Keratinocyte (primary cell): ENCODE results near the gene GRIP1. TPM values are rescaled to one million over a fixed set of nuclear protein-coding genes. Genes with fewer than 3 reads are reported as not detected.

Experiments
- DNase-seq: peaks from one replicate; pipeline ENCODE4 v3.0.0-alpha.2; 2011; ENCODE audit warnings: low read depth, missing footprints, low spot score
- FAIRE-seq: peaks from 2 replicates; lab custom pipeline; 2011; peaks lifted over from hg19 to GRCh38; lab: Jason Lieb, UNC
- H2AFZ ChIP-seq: 2 replicates; pipeline ENCODE4 v1.6.0; 2012; ENCODE audit warnings: low read length, control low read depth, inconsistent platforms; ENCODE audit not compliant: control insufficient read depth
- H3K27ac ChIP-seq: 2 replicates; pipeline ENCODE4 v1.5.1; 2011; ENCODE audit warnings: low read length; ENCODE audit not compliant: control insufficient read depth, insufficient read depth
- H3K27me3 ChIP-seq: 3 replicates; pipeline ENCODE4 v1.6.0; 2011; ENCODE audit warnings: low read length; ENCODE audit not compliant: control insufficient read depth, insufficient read depth; ENCODE audit errors: extremely low read depth
- H3K36me3 ChIP-seq, 2 experiments: 2 replicates in 1 of 2; 3 replicates in 1 of 2; pipeline ENCODE4 v1.5.1; 2011; ENCODE audit warnings: low read length in 2 of 2, mild to moderate bottlenecking in 1 of 2; ENCODE audit not compliant: control insufficient read depth in 2 of 2, insufficient read depth in 2 of 2; ENCODE audit errors: extremely low read depth in 1 of 2
- H3K4me1 ChIP-seq: 3 replicates; pipeline ENCODE4 v1.5.1; 2011; ENCODE audit warnings: low read length; ENCODE audit not compliant: control insufficient read depth, insufficient read depth; ENCODE audit errors: extremely low read depth
- H3K4me2 ChIP-seq: 3 replicates; pipeline ENCODE4 v1.6.0; 2011; ENCODE audit warnings: low read depth, low read length; ENCODE audit not compliant: control insufficient read depth, insufficient read depth; ENCODE audit errors: extremely low read depth
- H3K4me3 ChIP-seq, 3 experiments: fragments of 200-600 bp in 1 of 3; sonication (generic) in 1 of 3; 2 replicates in 2 of 3; 3 replicates in 1 of 3; pipeline ENCODE4 v1.5.1; 2011 to 2016; ENCODE audit warnings: low read length in 3 of 3, mild to moderate bottlenecking in 3 of 3, control low read depth in 2 of 3, inconsistent platforms in 1 of 3, low read depth in 1 of 3, mixed read lengths in 1 of 3, mixed run types in 1 of 3, moderate library complexity in 1 of 3; ENCODE audit not compliant: control insufficient read depth in 2 of 3, insufficient read depth in 2 of 3; ENCODE audit errors: extremely low read depth in 1 of 3
- H3K79me2 ChIP-seq: 2 replicates; pipeline ENCODE4 v1.6.0; 2012; ENCODE audit warnings: low read length; ENCODE audit not compliant: control insufficient read depth, insufficient read depth
- H3K9ac ChIP-seq: 3 replicates; pipeline ENCODE4 v1.6.0; 2011; ENCODE audit warnings: low read length; ENCODE audit not compliant: control insufficient read depth, insufficient read depth; ENCODE audit errors: extremely low read depth
- H3K9me1 ChIP-seq: 3 replicates; pipeline ENCODE4 v1.6.0; 2011; ENCODE audit warnings: low read length; ENCODE audit not compliant: control insufficient read depth, insufficient read depth; ENCODE audit errors: extremely low read depth
- H3K9me3 ChIP-seq: 2 replicates; pipeline ENCODE4 v1.5.1; 2012; ENCODE audit warnings: low read depth, low read length; ENCODE audit not compliant: control insufficient read depth
- H4K20me1 ChIP-seq: 3 replicates; pipeline ENCODE4 v1.6.0; 2011; ENCODE audit warnings: low read length; ENCODE audit not compliant: control insufficient read depth, insufficient read depth; ENCODE audit errors: extremely low read depth
- EZH2 ChIP-seq: IDR thresholded peaks from one replicate; pipeline ENCODE4 v1.6.1; 2012; ENCODE audit warnings: inconsistent platforms, mild to moderate bottlenecking, low read length, moderate library complexity
- dilution Hi-C: fragments of 300-500 bp; cut with MboI; formaldehyde crosslinking; loops from one replicate; pipeline ENCODE4 v1.7.0; 2020; ENCODE audit warnings: low sequenced_read_pairs; ENCODE audit not compliant: extremely low pct_ligation_motif_present
- polyA plus RNA-seq, 5 experiments: library from polyadenylated mRNA; depleted of rRNA in 3 of 5; stranded (reverse) in 3 of 5; stranded (forward) in 1 of 5; unstranded in 1 of 5; fragments of >200 nt; gene quantifications; 1 replicate in 1 of 5; 2 replicates in 3 of 5; 3 replicates in 1 of 5; pipeline versions ENCODE4 v1.2.1 to v1.2.3, GENCODE V29; 2011 to 2012; ENCODE audit warnings: missing spikeins in 2 of 5, low read depth in 1 of 5, low replicate concordance in 1 of 5
- TF ChIP-seq, protein P1 (sequence below), 3 experiments: IDR thresholded peaks in 1 of 3; conservative IDR thresholded peaks in 1 of 3; optimal IDR thresholded peaks in 1 of 3; 2 replicates in 2 of 3; 3 replicates in 1 of 3; pipeline versions ENCODE3 to v1.5.1; 2011; ENCODE audit warnings: low read length in 3 of 3, mild to moderate bottlenecking in 3 of 3, moderate library complexity in 2 of 3, control low read depth in 1 of 3, inconsistent platforms in 1 of 3; ENCODE audit not compliant: insufficient read depth in 2 of 3; ENCODE audit errors: extremely low read depth in 1 of 3

The GRIP1 gene
- polyA plus RNA-seq, 1 donor (not counting 4 experiments of a cell fraction or from before 2014, with no cell fraction given), result 6.7 TPM

DNA sequence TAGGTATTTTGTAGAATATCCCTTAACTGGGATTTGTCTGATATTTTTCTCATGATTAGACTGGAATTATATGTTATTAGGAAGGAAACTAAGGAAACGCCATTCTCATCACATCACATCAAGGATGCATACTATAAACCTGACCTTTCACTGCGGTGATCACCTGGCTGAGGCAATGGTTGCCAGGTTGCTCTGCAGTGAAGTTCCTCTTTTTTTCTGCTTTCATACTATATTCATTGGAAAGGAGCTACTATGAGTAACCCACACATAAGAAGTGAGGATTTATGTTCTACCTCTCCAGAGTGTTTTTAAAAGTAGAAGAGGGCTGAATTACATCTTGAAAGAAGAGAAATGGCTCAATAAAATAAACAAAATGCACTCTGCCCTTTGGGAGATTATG is 31.0 kb upstream of the GRIP1 start:
- dilution Hi-C loops, result no loop called here
- H3K79me2 ChIP-seq, result no peaks in the 10 kb centered on the region
- no peak overlapping the region for H3K4me3 ChIP-seq
- H3K27ac ChIP-seq, result no peak overlapping the region
- H3K9ac ChIP-seq, result no peak overlapping the region
- H3K4me1 ChIP-seq, result no peaks in the 10 kb centered on the region
- no peaks in the 10 kb centered on the region for H3K36me3 ChIP-seq
- no peaks in the 10 kb centered on the region for H3K9me3 ChIP-seq
- TF ChIP-seq EZH2, result no peak
- TF ChIP-seq, protein P1, sequence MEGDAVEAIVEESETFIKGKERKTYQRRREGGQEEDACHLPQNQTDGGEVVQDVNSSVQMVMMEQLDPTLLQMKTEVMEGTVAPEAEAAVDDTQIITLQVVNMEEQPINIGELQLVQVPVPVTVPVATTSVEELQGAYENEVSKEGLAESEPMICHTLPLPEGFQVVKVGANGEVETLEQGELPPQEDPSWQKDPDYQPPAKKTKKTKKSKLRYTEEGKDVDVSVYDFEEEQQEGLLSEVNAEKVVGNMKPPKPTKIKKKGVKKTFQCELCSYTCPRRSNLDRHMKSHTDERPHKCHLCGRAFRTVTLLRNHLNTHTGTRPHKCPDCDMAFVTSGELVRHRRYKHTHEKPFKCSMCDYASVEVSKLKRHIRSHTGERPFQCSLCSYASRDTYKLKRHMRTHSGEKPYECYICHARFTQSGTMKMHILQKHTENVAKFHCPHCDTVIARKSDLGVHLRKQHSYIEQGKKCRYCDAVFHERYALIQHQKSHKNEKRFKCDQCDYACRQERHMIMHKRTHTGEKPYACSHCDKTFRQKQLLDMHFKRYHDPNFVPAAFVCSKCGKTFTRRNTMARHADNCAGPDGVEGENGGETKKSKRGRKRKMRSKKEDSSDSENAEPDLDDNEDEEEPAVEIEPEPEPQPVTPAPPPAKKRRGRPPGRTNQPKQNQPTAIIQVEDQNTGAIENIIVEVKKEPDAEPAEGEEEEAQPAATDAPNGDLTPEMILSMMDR (optimal IDR thresholded peaks at IDR 0.05 in 1 of 3, IDR thresholded peaks at IDR 0.05 in 1 of 3, conservative IDR thresholded peaks at IDR 0.05 in 1 of 3; ENCODE audit: extremely low read depth in 1 of 3, insufficient read depth in 2 of 3, low read length in 3 of 3), result no peak
- no peaks in the 10 kb centered on the region for H3K27me3 ChIP-seq
- FAIRE-seq (no peak), DNase-seq (no peak)
- no peak overlapping the region for H3K4me2 ChIP-seq
- no peak overlapping the region for H2AFZ ChIP-seq
- no peaks in the 10 kb centered on the region for H3K9me1 ChIP-seq
- H4K20me1 ChIP-seq, result no peaks in the 10 kb centered on the region

DNA sequence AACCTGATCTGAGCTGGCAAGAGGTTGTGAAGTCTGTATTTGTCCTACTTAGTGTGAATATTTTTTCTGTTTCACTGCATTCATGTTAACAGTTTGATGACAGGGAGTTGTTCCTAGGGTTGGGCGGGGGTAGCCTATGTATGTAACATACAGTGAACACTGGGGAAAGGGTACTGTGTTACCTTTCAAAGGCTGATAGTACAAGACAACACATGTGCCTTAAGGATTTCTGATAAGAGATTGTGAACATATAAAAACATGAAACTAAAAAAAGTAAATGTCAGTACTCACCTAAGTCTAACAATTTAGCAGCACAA is 30.5 kb upstream of the GRIP1 start:
- H3K9me3 ChIP-seq, result no peaks in the 10 kb centered on the region

More for the DNA sequence above, 30.5 kb upstream of the GRIP1 start:
- no peak overlapping the region for H3K4me2 ChIP-seq
- FAIRE-seq, result no peak
- H3K4me1 ChIP-seq, result no peaks in the 10 kb centered on the region
- TF ChIP-seq, protein P1 (optimal IDR thresholded peaks at IDR 0.05 in 1 of 3, IDR thresholded peaks at IDR 0.05 in 1 of 3, conservative IDR thresholded peaks at IDR 0.05 in 1 of 3; ENCODE audit: extremely low read depth in 1 of 3, insufficient read depth in 2 of 3, low read length in 3 of 3), result no peak
- no peak for TF ChIP-seq EZH2
- H4K20me1 ChIP-seq, result no peaks in the 10 kb centered on the region
- H3K27me3 ChIP-seq, result no peaks in the 10 kb centered on the region
- no peaks in the 10 kb centered on the region for H3K9me1 ChIP-seq
- H2AFZ ChIP-seq, result no peak overlapping the region
- no peak overlapping the region for H3K4me3 ChIP-seq
- H3K27ac ChIP-seq, result no peak overlapping the region
- no peaks in the 10 kb centered on the region for H3K79me2 ChIP-seq
- no peak overlapping the region for H3K9ac ChIP-seq
- dilution Hi-C loops, result no loop called here
- no peaks in the 10 kb centered on the region for H3K36me3 ChIP-seq
- no peak for DNase-seq
